Parathyroid adenoma (tissue), 2 donors: Measurements from ENCODE around the gene PLPPR1.
"Not testable (repeated sequence)": the region's sequence is repeated elsewhere in the genome, so short reads cannot be mapped to it uniquely, and the experiment has no call there.

Experiments used
- H2AFZ ChIP-seq: fragments of 300-600 bp; sonication (generic); one replicate; pipeline ENCODE4 v1.7.0; 2017; ENCODE audit warnings: antibody characterized with exemption, mild to moderate bottlenecking
- H3K27ac ChIP-seq: fragments of 300-600 bp; sonication (generic); one replicate; pipeline ENCODE4 v1.7.0; 2017
- H3K27me3 ChIP-seq: fragments of 300-600 bp; sonication (generic); one replicate; pipeline ENCODE4 v1.7.0; 2017; ENCODE audit warnings: low read length; ENCODE audit not compliant: control insufficient read depth, insufficient read depth
- H3K36me3 ChIP-seq: fragments of 300-600 bp; sonication (generic); one replicate; pipeline ENCODE4 v1.7.0; 2017; ENCODE audit warnings: low read length; ENCODE audit not compliant: control insufficient read depth, insufficient read depth
- H3K4me1 ChIP-seq: fragments of 300-600 bp; sonication (generic); one replicate; pipeline ENCODE4 v1.7.0; 2017; ENCODE audit warnings: control low read depth
- H3K4me2 ChIP-seq: fragments of 300-600 bp; sonication (generic); one replicate; pipeline ENCODE4 v1.7.0; 2017; ENCODE audit warnings: low read length
- H3K4me3 ChIP-seq: fragments of 300-600 bp; sonication (generic); one replicate; pipeline ENCODE4 v1.7.0; 2017; ENCODE audit warnings: low read depth, low read length
- H3K79me2 ChIP-seq: fragments of 300-600 bp; sonication (generic); one replicate; pipeline ENCODE4 v1.7.0; 2017; ENCODE audit warnings: control low read depth
- H3K9ac ChIP-seq: fragments of 300-600 bp; sonication (generic); one replicate; pipeline ENCODE4 v1.7.0; 2017; ENCODE audit warnings: mild to moderate bottlenecking
- H3K9me3 ChIP-seq: fragments of 300-600 bp; sonication (generic); one replicate; pipeline ENCODE4 v1.7.0; 2017; ENCODE audit warnings: low read length; ENCODE audit not compliant: control insufficient read depth
- CTCF ChIP-seq: fragments of 300-600 bp; sonication (generic); IDR thresholded peaks from one replicate; pipeline ENCODE4 v1.7.0; 2017; ENCODE audit warnings: antibody characterized with exemption, mild to moderate bottlenecking
- donor health status: primary hyperparathyroidism.

Gene PLPPR1

GRCh38 chr9:101270302-101270701, 241.8 kb downstream of the PLPPR1 start:
- no peak overlapping the region for H2AFZ ChIP-seq
- no peaks in the 10 kb centered on the region for H3K79me2 ChIP-seq
- no peak for TF ChIP-seq CTCF
- no peaks in the 10 kb centered on the region for H3K36me3 ChIP-seq
- H3K4me3 ChIP-seq, result no peak overlapping the region
- H3K4me1 ChIP-seq, result no peaks in the 10 kb centered on the region
- H3K27me3 ChIP-seq, result no peaks in the 10 kb centered on the region
- H3K27ac ChIP-seq, result no peak overlapping the region
- no peak overlapping the region for H3K9ac ChIP-seq
- no peak overlapping the region for H3K4me2 ChIP-seq
- H3K9me3 ChIP-seq, result no peaks in the 10 kb centered on the region

- H3K9me3 ChIP-seq, result no peaks in the 10 kb centered on the region
- H2AFZ ChIP-seq, result no peak overlapping the region
- TF ChIP-seq CTCF, result no peak
- no peak overlapping the region for H3K27ac ChIP-seq
- H3K36me3 ChIP-seq, result no peaks in the 10 kb centered on the region
- H3K79me2 ChIP-seq, result no peaks in the 10 kb centered on the region
- H3K4me1 ChIP-seq, result no peaks in the 10 kb centered on the region
- no peak overlapping the region for H3K4me2 ChIP-seq
- no peak overlapping the region for H3K9ac ChIP-seq
- H3K27me3 ChIP-seq, result no peaks in the 10 kb centered on the region
- H3K4me3 ChIP-seq, result no peak overlapping the region
Observed at GRCh38 chr9:101271102-101271501, 242.6 kb downstream of the PLPPR1 start.

- Histone ChIP-seq H3K27me3 (no peaks in the 10 kb centered on the region), H3K4me2 (no peak overlapping the region), H3K4me1 (no peaks in the 10 kb centered on the region), H3K9me3 (peaks cover under 1% of the 10 kb centered on the region), H3K27ac (no peak overlapping the region), H3K36me3 (no peaks in the 10 kb centered on the region), H2AFZ (no peak overlapping the region), H3K4me3 (no peak overlapping the region), H3K9ac (no peak overlapping the region), H3K79me2 (no peaks in the 10 kb centered on the region)
- TF ChIP-seq CTCF, result no peak
Observed at GRCh38 chr9:101274971-101275768, 246.6 kb downstream of the PLPPR1 start.

GRCh38 chr9:101275769-101276250, 247.3 kb downstream of the PLPPR1 start:
- H3K9ac ChIP-seq, result no peak overlapping the region
- H3K9me3 ChIP-seq, result peaks cover 5% of the 10 kb centered on the region
- no peak overlapping the region for H2AFZ ChIP-seq
- H3K27me3 ChIP-seq, result no peaks in the 10 kb centered on the region
- H3K36me3 ChIP-seq, result no peaks in the 10 kb centered on the region
- H3K4me1 ChIP-seq, result no peaks in the 10 kb centered on the region
- no peak for TF ChIP-seq CTCF
- no peak overlapping the region for H3K4me2 ChIP-seq
- H3K27ac ChIP-seq, result no peak overlapping the region
- H3K79me2 ChIP-seq, result no peaks in the 10 kb centered on the region
- H3K4me3 ChIP-seq, result no peak overlapping the region

- not testable (repeated sequence) for H2AFZ ChIP-seq
Observed at GRCh38 chr9:101291043-101291442, 262.5 kb downstream of the PLPPR1 start.

More at GRCh38 chr9:101291043-101291442, 262.5 kb downstream of the PLPPR1 start:
- H3K36me3 ChIP-seq, H3K4me2 ChIP-seq, H3K4me3 ChIP-seq, H3K9me3 ChIP-seq, H3K4me1 ChIP-seq, H3K27me3 ChIP-seq, H3K27ac ChIP-seq, H3K79me2 ChIP-seq, H3K9ac ChIP-seq: not testable (repeated sequence)
